Thymus (tissue), 2 donors: ENCODE results near the gene WFDC12. TPM values are rescaled to one million over a fixed set of nuclear protein-coding genes. Genes with fewer than 3 reads are reported as not detected.

Experiments
- polyA plus RNA-seq: library from polyadenylated mRNA; stranded (reverse); fragments of 200-250 nt; gene quantifications from one replicate; pipeline ENCODE4 v1.2.3, GENCODE V29; 2013
- total RNA-seq: library from RNA; stranded (reverse); fragments of 120-200 nt; gene quantifications from one replicate; pipeline ENCODE4 v1.2.4, GENCODE V29; 2013
- donor health status: healthy.

Gene WFDC12
- total and polyA plus RNA-seq, 2 donors, result 1.0 to 6.8 TPM

Other genes starting within 250 kb of the WFDC12 start
- 109 TPM for gene YWHAB, start 238.8 kb downstream of the WFDC12 start, total RNA-seq
- 107 TPM for gene YWHAB, start 238.8 kb downstream of the WFDC12 start, polyA plus RNA-seq
- 7.2 TPM for gene PABPC1L, start 214.4 kb downstream of the WFDC12 start, total RNA-seq
- 131 TPM for gene PABPC1L, start 214.4 kb downstream of the WFDC12 start, polyA plus RNA-seq
- 16.8 TPM for gene TOMM34, start 164.1 kb downstream of the WFDC12 start, total RNA-seq
- gene TOMM34, start 164.1 kb downstream of the WFDC12 start, polyA plus RNA-seq, result 20.0 TPM
- gene STK4, start 158.0 kb downstream of the WFDC12 start, total RNA-seq, result 45.5 TPM
- 35.0 TPM for gene STK4, start 158.0 kb downstream of the WFDC12 start, polyA plus RNA-seq
- 0.14 TPM for gene KCNS1, start 23.3 kb downstream of the WFDC12 start, total RNA-seq
- 0.34 TPM for gene KCNS1, start 23.3 kb downstream of the WFDC12 start, polyA plus RNA-seq
- 0.52 TPM for gene WFDC5, start 9.3 kb downstream of the WFDC12 start, total RNA-seq
- 6.1 TPM for gene WFDC5, start 9.3 kb downstream of the WFDC12 start, polyA plus RNA-seq
- 6.5 TPM for gene PI3, start 50.4 kb upstream of the WFDC12 start, total RNA-seq
- 567 TPM for gene PI3, start 50.4 kb upstream of the WFDC12 start, polyA plus RNA-seq
- gene SEMG1, start 82.6 kb upstream of the WFDC12 start, total RNA-seq, result 0.24 TPM
- 0.78 TPM for gene SEMG1, start 82.6 kb upstream of the WFDC12 start, polyA plus RNA-seq
- 0.09 TPM for gene SEMG2, start 96.9 kb upstream of the WFDC12 start, total RNA-seq
- gene SEMG2, start 96.9 kb upstream of the WFDC12 start, polyA plus RNA-seq, result 0.39 TPM
- 28.0 TPM for gene SLPI, start 130.1 kb upstream of the WFDC12 start, total RNA-seq
- 663 TPM for gene SLPI, start 130.1 kb upstream of the WFDC12 start, polyA plus RNA-seq
- not detected for gene RBPJL, start 182.4 kb upstream of the WFDC12 start, total RNA-seq
- gene RBPJL, start 182.4 kb upstream of the WFDC12 start, polyA plus RNA-seq, result 0.07 TPM
- gene MATN4, start 183.8 kb upstream of the WFDC12 start, total RNA-seq, result 0.14 TPM
- 0.14 TPM for gene MATN4, start 183.8 kb upstream of the WFDC12 start, polyA plus RNA-seq
- gene SDC4, start 224.0 kb upstream of the WFDC12 start, total RNA-seq, result 7.4 TPM
- gene SDC4, start 224.0 kb upstream of the WFDC12 start, polyA plus RNA-seq, result 18.9 TPM
- gene SYS1, start 238.7 kb upstream of the WFDC12 start, total RNA-seq, result 15.2 TPM
- gene SYS1, start 238.7 kb upstream of the WFDC12 start, polyA plus RNA-seq, result 19.7 TPM